Muscle layer of colon (tissue), 2 donors: ENCODE measurements around the gene SORCS2.

ENCODE experiments used
- H3K27ac ChIP-seq: one replicate; pipeline ENCODE4 v1.7.0; 2013; ENCODE audit warnings: low read depth, mild to moderate bottlenecking, low read length, moderate library complexity
- H3K27me3 ChIP-seq, 2 donors: one replicate each; pipeline ENCODE4 v1.7.0; 2013; ENCODE audit warnings: low read length in 2 of 2, mild to moderate bottlenecking in 2 of 2; ENCODE audit not compliant: insufficient read depth in 2 of 2, control insufficient read depth in 1 of 2
- H3K36me3 ChIP-seq: one replicate; pipeline ENCODE4 v1.7.0; 2013; ENCODE audit warnings: mild to moderate bottlenecking, low read length; ENCODE audit not compliant: insufficient read depth
- H3K4me1 ChIP-seq: one replicate; pipeline ENCODE4 v1.7.0; 2013; ENCODE audit warnings: mild to moderate bottlenecking, low read length; ENCODE audit not compliant: insufficient read depth
- H3K4me3 ChIP-seq, 2 donors: one replicate each; pipeline ENCODE4 v1.7.0; 2013; ENCODE audit warnings: low read length in 2 of 2, low read depth in 1 of 2, mild to moderate bottlenecking in 1 of 2, moderate library complexity in 1 of 2
- H3K9ac ChIP-seq: one replicate; pipeline ENCODE4 v1.7.0; 2013; ENCODE audit warnings: low read length
- H3K9me3 ChIP-seq: one replicate; pipeline ENCODE4 v1.7.0; 2013; ENCODE audit warnings: mild to moderate bottlenecking, low read length
- donor health status: abdominal sarcoma.
- donor health status: Adenocarcinoma of cecum.

Gene SORCS2

DNA sequence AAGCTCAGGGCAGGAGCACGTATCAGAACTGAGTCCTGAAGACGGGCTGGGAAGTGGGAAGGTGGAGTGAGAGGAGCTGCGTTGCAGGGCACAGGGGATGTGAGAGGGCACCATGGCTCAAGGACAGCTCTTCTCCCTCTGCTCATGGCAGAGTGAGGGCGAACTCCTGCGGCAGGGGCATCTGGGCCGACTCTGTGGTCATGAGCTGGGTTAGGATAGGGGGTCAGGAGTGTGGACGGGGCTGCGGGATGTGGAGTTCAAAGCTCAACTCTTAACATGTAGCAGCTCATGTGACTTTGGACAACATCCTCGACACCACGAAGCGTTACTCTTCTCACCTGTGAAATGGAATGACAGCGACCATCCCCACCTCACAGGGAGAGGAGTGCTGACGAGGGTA lies 19.4 kb upstream of the SORCS2 start:
- Histone ChIP-seq H3K4me1 (no peaks in the 10 kb centered on the region), H3K9me3 (no peaks in the 10 kb centered on the region), H3K27me3 (no peaks in the 10 kb centered on the region), H3K36me3 (no peaks in the 10 kb centered on the region), H3K9ac (no peak overlapping the region), H3K27ac (no peak overlapping the region), H3K4me3 (no peak overlapping the region)

DNA sequence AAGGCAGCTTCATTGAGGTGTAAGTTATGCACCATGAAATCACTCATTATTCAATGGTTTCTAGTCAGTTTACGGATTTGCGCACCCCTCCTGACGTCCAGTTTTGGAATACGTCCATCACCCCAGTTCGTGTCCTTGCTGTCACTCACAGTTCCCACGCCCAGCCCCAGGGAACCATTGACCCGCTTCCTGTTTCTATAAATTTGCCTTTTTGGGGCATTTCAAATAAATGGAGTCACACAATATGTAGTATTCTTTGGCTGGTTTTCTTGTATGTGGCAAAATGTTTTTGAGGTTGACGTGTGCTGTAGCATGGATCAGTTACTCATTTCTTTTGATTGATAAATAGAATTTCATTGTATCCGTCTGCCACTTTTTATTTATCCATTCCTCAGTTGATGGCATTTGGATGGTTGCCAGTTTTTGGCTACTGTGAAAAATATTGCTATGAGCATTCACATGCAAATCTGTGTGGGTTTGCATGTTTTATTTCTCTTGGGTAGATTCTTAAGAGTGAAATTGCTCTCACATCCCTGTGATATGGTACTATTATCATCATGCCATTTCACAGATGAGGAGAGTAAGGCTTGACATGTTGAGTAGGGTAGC lies 18.4 kb upstream of the SORCS2 start:
- Histone ChIP-seq H3K4me1 (no peaks in the 10 kb centered on the region), H3K36me3 (no peaks in the 10 kb centered on the region), H3K4me3 (no peak overlapping the region), H3K9me3 (peaks cover under 1% of the 10 kb centered on the region), H3K9ac (no peak overlapping the region), H3K27ac (no peak overlapping the region), H3K27me3 (no peaks in the 10 kb centered on the region)

DNA sequence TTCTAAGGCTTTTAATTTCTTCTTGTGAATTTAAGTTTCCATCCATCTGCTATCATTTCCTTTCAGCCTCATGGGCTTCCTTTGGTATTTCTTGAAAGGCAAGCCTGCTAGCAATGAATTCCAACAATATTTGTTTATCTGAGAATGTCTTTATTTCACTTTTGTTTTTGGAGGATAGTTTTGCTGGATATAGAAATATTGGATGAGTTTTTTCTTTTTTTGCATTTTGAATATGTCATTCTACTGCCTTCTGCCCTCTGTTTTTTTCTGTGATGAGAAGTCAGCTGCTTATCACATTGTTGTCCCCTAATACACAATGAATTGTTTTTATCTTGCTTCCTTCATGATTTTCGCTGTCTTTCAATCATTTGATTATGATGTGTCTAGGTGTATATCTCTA lies 13.2 kb upstream of the SORCS2 start:
- Histone ChIP-seq H3K9me3 (peaks cover 5% of the 10 kb centered on the region), H3K9ac (no peak overlapping the region), H3K4me3 (no peak overlapping the region), H3K27ac (no peak overlapping the region), H3K27me3 (no peaks in the 10 kb centered on the region), H3K36me3 (no peaks in the 10 kb centered on the region), H3K4me1 (no peaks in the 10 kb centered on the region)

DNA sequence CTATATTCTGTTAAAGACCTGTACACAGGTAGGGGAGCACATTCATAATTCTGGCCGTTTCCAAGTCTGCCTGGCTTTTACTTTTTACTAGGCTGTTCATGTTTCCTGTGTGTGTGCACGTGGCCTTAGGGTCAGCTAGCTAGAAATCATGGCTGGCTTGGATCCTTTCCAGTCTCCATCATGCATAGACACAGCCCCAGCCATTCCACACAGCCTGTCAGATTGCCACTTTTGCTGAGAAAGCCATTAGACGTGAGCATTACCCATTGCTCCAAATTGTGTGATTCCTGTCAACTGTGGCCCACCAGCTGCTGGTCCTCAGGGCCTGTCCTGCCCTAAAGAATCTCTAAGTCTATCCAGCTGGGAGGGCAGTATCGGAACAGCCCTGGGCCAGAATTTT lies 11.4 kb upstream of the SORCS2 start:
- H3K9ac ChIP-seq = no peak overlapping the region
- no peaks in the 10 kb centered on the region for H3K36me3 ChIP-seq
- no peak overlapping the region for H3K27ac ChIP-seq
- H3K9me3 ChIP-seq = peaks cover 5% of the 10 kb centered on the region
- H3K4me3 ChIP-seq = no peak overlapping the region
- H3K27me3 ChIP-seq = no peaks in the 10 kb centered on the region
- H3K4me1 ChIP-seq = no peaks in the 10 kb centered on the region

GRCh38 chr4:7182616-7183015 lies 9.7 kb upstream of the SORCS2 start:
- no peaks in the 10 kb centered on the region for H3K36me3 ChIP-seq
- H3K9me3 ChIP-seq = peaks cover 5% of the 10 kb centered on the region
- H3K9ac ChIP-seq = no peak overlapping the region
- no peak overlapping the region for H3K27ac ChIP-seq
- H3K27me3 ChIP-seq = peaks cover 0 to 3% of the 10 kb centered on the region in 2 donors
- no peak overlapping the region for H3K4me3 ChIP-seq
- H3K4me1 ChIP-seq = no peaks in the 10 kb centered on the region

- Histone ChIP-seq H3K9ac (no peak overlapping the region), H3K27ac (no peak overlapping the region), H3K4me3 (no peak overlapping the region), H3K9me3 (peaks cover 5% of the 10 kb centered on the region), H3K27me3 (peaks cover 0 to 7% of the 10 kb centered on the region in 2 donors), H3K4me1 (no peaks in the 10 kb centered on the region), H3K36me3 (no peaks in the 10 kb centered on the region)
Observed at GRCh38 chr4:7183161-7183560, 9.2 kb upstream of the SORCS2 start.

DNA sequence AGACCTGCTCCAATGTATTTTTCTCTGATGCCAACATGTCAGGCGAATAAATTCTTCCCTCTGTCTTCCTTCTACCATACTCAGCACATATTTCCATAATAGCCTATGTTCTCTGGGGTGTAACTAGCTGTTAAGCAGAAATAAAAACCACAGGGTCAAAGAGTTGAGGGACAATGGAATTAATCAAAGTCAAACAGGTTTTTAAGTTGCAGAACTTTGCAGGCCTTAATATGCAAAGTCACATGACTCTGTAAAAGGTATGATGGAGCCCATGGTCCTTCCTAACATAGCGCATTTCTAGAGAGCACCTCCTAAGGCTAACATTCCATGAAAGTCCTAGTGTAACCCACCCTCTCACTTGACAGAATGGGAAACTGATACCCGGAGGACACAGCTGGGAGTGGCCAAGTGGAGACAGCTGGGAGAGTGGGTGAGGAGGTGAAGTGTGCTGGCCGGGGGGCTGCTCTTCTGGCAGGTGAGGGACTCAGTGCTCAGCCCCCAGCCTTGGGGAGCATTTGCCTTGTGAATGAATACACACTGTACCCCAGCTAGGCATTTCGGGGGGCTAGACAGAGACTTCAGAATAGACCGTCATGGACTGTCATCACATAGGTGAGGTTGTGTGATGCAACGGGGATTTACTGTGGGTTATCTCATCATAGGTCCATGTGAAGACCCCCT lies 8.4 kb upstream of the SORCS2 start:
- no peaks in the 10 kb centered on the region for H3K36me3 ChIP-seq
- no peak overlapping the region for H3K4me3 ChIP-seq
- H3K27ac ChIP-seq = no peak overlapping the region

DNA sequence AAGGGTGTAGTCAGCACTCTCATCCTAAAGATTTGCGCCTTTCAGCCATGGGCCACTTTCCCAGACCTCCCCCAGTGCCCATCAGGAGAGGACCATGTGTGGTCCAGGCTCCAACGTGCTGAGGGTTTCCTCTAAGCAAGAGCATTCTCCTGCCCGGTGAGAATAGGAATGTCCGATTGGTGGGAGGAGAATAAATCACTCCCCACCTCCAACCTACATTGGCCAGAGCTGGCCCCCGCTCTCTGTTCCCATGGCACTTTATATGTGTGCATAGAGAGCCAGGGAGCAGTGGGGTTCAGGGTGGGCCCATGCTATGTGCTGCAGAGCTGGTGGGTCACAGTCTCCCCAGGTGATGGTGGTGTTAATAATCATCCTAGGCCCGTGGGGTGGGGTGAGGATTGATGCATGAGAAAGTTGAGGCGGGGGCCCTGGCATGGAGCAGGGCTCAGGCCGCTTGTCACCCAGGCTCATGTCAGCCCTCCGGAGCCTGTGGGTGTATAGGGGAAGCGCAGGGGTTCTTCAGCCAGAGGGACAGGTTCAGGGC lies 6.8 kb upstream of the SORCS2 start:
- Histone ChIP-seq H3K9me3 (no peaks in the 10 kb centered on the region), H3K27me3 (peaks cover 0 to 18% of the 10 kb centered on the region in 2 donors), H3K4me3 (no peak overlapping the region)

More for the DNA sequence above, 8.4 kb upstream of the SORCS2 start:
- H3K27me3 ChIP-seq = peaks cover 0 to 11% of the 10 kb centered on the region in 2 donors
- peaks cover 5% of the 10 kb centered on the region for H3K9me3 ChIP-seq
- no peak overlapping the region for H3K9ac ChIP-seq
- H3K4me1 ChIP-seq = no peaks in the 10 kb centered on the region

DNA sequence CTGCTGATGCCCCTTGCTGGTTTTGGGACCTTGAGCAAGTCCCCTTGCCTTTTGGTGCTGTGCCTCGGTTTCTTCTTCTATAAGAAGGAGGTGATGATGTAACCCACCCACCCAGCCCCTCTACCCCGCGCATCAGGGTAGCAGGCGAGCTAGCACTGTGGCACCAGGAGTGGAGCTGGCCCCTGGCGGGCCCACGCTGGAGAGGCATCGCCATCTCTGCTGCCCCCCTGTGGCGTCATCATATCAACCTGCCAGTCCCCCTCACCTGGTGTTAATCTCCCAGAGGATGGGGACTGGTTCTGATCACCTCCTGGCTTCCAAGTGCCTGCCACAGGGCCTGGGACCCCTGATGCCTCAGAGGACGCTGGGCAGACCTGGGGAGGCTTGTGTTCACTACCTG lies 6.3 kb upstream of the SORCS2 start:
- Histone ChIP-seq H3K9me3 (no peaks in the 10 kb centered on the region), H3K27ac (no peak overlapping the region), H3K36me3 (no peaks in the 10 kb centered on the region), H3K9ac (no peak overlapping the region), H3K4me3 (no peak overlapping the region), H3K4me1 (no peaks in the 10 kb centered on the region), H3K27me3 (peaks cover 0 to 18% of the 10 kb centered on the region in 2 donors)

More for the DNA sequence above, 6.8 kb upstream of the SORCS2 start:
- Histone ChIP-seq H3K9ac (no peak overlapping the region), H3K27ac (no peak overlapping the region), H3K36me3 (no peaks in the 10 kb centered on the region), H3K4me1 (no peaks in the 10 kb centered on the region)

GRCh38 chr4:7186516-7187167 lies 5.7 kb upstream of the SORCS2 start:
- H3K27me3 ChIP-seq = peaks cover 0 to 22% of the 10 kb centered on the region in 2 donors

GRCh38 chr4:7187168-7187535 lies 5.2 kb upstream of the SORCS2 start:
- no peaks in the 10 kb centered on the region for H3K9me3 ChIP-seq
- no peak overlapping the region for H3K9ac ChIP-seq
- no peak overlapping the region for H3K4me3 ChIP-seq
- H3K27me3 ChIP-seq = peaks cover 0 to 25% of the 10 kb centered on the region in 2 donors
- H3K4me1 ChIP-seq = peaks cover 5% of the 10 kb centered on the region
- H3K36me3 ChIP-seq = no peaks in the 10 kb centered on the region
- no peak overlapping the region for H3K27ac ChIP-seq

More at GRCh38 chr4:7186516-7187167, 5.7 kb upstream of the SORCS2 start:
- Histone ChIP-seq H3K36me3 (no peaks in the 10 kb centered on the region), H3K4me1 (no peaks in the 10 kb centered on the region), H3K27ac (no peak overlapping the region), H3K9me3 (no peaks in the 10 kb centered on the region), H3K9ac (no peak overlapping the region), H3K4me3 (no peak overlapping the region)
